HS-5 (cell line): Measurements from ENCODE around the gene IPO4.

Experiments
- DNase-seq: peaks from one replicate; pipeline ENCODE4 v3.0.0-alpha.2; 2012; ENCODE audit warnings: low read depth

IPO4 gene

DNA sequence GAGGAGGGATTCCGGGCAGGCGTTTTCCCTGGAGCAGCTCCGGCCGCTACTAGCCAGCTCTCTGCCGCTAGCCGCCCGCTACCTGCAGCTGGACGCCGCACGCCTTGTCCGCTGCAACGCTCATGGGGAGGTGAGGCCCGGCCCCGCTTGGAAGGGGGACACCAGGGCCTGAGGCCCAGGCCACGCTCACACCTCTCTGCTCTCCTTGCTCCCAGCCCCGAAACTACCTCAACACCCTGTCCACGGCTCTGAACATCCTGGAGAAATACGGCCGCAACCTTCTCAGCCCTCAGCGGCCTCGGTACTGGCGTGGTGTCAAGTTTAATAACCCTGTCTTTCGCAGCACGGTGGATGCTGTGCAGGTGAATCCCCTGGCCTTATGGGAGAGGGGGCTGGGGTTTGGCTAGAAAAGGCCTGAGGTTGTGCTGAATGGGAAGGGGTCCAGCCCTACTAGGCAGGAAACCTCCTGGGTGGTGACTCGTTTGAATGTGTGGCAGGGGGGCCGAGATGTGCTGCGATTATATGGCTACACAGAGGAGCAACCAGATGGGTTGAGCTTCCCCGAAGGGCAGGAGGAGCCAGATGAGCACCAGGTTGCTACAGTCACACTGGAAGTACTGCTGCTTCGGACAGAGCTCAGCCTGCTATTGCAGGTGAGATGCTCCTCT lies 40.7 kb downstream of the IPO4 start:
- DNase-seq = no peak

DNA sequence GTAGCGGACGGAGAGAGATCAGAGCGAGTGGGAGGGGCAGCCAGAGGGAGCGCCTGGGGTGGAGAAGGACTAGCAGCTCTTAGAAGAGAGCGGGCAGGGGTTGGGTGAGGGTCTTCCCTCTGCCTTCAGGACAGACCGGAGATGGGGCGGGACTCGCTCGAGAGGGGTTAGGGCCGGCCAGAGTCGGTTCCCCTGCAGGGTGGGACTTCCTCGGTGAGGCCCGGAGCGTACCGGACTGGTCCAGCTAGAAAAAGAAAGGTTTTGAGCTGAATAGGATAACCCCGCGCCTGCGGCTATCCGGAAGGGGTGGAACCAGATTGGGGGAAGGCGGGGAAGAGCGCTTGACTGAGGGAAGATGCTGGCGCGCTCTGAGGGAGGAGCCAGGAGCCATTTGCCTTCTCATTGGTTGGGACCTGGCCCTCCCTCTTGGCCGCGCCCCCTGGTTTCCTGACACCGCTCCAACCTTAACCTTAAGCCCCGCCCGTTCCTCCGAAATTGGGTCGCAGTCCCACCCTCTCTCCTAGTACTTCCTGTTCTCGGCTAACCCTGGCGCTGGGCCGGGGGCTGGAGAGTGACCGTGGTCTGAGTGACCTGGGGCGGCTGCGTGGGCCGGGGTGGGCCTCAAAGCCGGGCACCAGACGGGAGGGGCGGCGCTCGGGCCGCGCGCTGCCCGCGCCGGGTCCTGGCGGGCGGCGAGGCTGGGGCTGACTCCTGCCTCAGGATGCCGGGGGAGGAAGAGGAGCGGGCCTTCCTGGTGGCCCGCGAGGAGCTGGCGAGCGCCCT lies 41.4 kb downstream of the IPO4 start, which contains the start of gene RNF31:
Gene RNF31 (plus strand): TSS at position 521 of the 783 bp plus-strand sequence. CDS start 201 bp downstream, at position 722.
- peak; percentile 88 for DNase-seq

DNA sequence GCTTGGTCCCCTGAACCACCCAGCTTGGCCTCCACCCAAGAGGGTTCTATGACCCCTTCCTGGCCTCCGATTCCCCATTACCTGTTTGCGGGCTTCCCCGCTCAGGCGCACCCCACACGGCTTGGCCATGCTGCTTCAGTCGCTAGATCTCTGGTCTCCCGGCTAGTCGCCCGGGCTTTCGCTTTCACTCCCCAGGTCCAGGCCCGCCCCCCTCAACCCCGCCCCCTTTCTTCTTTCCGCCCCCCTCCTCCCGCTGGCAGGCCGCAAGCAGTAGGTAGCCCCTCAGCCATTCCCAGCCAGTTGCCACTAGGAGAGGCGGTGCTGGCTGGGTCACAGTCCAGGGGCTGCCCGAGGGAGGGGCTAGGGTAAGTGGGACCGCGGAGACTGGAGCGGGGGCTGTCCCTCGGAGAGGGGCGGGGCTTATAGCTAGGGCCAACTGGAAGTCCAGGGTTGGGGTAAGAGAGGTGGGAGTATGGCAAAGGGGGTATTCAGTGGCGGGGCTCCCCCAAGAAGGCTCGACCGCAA lies 42.1 kb downstream of the IPO4 start, which contains the start of gene PSME2:
Gene PSME2 (minus strand): TSS at position 158 of the 525 bp plus-strand sequence. CDS start 29 bp downstream, at position 129.
- DNase-seq = peak; percentile 71

DNA sequence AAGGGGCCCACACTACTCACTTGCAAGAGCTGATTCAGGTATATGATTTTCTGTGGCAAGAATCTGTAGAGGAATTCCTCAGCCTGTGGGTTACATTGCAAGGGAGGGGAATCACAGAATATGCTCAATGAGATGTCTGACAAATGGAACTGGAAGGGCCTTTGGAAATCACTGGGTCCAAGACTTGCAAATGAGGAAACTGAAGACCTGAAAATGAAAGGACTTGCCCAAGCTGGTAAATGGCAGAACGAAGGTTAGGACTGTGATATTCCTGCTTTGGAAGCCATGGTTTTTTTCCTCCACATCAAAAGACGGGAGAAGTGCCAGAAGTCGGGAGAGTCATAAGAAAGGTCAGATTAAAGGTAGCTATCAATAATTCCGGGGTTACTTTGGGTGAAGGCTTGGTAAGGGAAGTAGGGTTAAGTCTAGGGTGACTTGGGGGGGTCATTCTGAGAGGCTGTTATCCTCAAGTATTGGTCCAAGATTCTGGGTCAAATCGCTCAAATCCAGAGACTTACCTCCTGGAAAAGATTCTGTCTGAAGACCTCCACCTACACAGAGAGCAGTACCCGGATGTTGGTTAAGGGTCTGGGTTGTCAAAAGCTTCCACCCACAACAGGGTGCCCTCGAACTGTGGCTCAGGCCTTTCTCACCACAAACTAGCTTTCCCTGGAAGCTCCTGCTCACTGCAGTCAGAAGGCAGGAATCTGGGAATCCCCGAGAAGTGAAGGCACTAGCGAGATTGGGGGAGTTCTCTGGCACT lies 42.7 kb downstream of the IPO4 start:
- no peak for DNase-seq

DNA sequence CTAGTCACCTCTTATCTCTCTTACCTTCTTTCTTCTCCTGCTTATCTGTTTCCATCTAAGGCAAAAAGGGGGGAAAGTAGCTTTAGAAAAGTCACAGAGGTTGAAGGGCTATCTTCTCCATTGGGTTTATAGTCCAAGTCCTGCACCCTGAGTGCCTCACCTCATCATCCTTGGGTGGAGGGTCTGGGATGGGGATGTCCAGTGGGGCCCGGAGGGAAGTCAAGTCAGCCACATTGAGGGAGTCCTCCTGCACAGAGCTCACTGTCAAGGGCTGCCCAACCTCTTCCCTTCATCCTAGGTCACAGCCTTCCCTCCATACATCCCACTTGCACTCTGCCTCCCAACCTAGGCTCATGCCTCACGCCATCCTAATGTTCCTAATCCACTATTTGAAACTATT lies 43.4 kb downstream of the IPO4 start:
- no peak for DNase-seq

DNA sequence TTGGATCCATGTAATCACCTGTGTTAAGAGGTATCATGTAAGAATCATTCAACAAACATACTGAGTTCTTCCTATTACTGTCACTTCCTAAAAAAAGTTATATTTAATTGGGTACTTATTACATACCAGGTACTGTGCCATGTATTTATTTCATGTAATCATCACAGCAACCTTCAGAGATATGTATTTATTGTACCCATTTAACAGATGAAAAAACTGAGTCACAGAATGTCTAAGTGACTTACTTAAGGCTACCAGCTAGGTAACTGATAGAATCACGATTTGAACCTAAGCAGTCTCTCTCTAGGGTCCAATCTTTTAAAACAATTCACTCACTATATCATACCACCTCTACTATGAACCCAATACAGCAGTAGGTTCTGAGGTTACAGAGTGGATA lies 44.2 kb downstream of the IPO4 start:
- no peak for DNase-seq

DNA sequence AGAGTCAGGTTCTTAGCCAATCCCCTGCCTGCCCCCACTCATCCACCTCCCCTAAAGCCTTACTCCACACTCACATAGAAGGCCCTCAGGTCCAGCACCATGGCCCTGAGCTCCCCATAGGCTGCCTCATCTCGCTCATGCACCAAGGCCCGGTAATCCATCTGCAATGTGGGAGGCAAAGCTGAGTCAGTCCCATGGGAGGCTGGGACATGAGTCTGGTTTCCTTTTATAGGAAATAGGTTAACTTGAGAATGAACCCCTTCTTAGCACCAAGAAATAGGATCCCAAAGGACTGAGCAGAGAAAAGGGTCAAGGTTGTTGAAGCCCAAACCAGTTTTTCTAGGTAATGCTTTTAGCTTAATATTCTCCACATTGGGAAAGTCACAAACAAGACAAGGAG lies 45.1 kb downstream of the IPO4 start:
- DNase-seq = no peak

DNA sequence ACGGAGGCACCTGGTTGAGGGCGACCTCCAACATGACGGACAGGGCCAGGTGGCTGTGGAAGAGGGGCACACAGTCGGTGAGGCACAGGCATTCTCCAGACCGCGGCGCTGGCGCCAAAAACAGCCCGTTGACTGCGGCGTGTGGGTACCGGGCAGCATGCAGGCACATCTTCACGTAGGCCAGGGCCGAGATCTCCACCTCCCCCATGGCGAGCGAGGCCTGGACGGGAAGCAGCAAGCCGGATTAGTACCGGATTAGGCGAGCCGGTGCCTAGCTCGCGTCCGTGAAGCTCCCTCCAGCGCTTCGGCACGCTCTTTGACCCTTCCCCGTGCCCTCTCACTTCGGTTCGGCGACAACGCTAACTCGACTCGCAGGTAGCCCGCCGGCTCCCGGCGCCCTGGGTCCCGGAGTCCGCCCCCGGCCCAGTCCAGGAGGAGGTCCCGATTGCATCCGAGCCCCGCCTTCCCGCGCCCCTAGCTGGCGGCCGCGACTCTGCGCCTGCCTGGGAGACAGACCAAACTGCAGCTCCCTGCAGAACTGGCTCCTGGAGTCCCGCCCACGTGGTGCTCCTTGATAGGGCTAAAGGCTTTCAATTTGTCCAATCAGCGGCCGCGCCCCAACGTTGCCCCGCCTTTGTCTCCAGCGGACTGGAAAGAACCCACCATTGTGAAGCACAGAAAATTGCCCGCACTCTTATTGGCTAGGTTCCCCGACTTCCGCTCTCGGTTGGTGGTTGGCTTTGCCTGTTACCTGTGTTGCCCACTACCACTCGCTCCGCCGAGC lies 47.3 kb downstream of the IPO4 start, which contains the start of gene EMC9:
Gene EMC9 (minus strand): TSS at position 495 of the 784 bp plus-strand sequence. CDS start 287 bp downstream, at position 208.
- DNase-seq = peak; percentile 84

DNA sequence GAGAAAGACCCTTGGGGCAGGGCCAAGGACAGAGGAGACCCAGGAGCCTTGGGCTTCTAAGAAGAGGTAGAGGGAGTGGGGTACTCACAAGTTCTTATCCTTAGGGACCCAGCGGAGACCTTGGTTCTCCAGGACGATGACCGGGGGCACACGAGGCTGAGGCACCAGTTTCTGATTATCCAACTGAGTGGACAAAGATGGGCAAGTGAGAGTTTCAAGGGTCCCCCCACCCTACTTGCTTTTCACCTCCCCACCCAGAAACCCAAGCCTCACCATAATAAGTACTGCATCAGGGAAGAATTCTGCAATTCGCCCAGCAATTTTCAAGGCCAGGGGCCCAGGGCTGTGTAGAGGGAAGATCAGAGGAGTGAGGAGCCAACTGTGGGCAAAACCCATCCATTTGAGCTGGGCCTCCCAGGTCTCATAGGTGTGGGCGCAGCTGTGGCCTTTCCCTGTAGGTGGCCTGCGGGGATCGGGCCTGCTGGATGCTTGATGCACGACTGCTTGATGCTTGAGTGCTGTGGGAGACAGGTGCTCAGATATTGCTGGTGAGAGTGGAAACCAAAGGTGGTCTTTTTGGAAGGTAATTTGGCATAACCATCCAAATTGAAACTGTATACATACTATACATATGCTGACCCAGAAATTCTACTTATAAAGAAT lies 49.2 kb downstream of the IPO4 start:
- no peak for DNase-seq

DNA sequence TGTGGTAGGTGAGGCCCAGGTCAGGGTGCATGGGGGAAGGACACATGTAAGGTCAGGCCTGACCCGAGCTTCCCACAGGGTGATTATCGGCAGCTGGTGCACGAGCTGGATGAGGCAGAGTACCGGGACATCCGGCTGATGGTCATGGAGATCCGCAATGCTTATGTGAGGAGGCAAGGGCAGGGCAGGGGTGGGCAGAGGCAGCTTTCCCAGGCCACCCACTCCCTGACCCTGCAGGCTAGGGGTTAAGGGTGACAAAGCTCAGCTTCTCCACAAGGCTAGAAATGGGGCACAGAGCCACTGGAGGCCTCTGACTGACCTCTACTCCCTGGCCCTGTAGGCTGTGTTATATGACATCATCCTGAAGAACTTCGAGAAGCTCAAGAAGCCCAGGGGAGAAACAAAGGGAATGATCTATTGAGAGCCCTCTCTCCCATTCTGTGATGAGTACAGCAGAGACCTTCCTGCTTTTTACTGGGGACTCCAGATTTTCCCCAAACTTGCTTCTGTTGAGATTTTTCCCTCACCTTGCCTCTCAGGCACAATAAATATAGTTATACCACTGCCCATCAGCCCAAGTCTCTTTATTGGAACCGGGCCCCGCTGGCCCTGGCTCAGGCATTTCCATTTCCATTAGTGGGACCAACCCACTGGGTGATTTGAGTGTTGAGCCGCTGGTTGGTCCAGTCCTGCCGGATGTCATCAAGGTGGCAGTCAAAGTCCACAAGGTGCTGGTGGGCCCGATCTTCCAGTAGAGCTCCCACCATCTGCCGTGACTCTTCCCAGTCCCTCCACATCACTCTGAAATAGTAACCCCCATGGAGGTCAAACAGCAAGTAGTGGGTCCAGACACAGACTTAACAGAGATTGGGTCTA lies 50.0 kb downstream of the IPO4 start:
- no peak for DNase-seq

DNA sequence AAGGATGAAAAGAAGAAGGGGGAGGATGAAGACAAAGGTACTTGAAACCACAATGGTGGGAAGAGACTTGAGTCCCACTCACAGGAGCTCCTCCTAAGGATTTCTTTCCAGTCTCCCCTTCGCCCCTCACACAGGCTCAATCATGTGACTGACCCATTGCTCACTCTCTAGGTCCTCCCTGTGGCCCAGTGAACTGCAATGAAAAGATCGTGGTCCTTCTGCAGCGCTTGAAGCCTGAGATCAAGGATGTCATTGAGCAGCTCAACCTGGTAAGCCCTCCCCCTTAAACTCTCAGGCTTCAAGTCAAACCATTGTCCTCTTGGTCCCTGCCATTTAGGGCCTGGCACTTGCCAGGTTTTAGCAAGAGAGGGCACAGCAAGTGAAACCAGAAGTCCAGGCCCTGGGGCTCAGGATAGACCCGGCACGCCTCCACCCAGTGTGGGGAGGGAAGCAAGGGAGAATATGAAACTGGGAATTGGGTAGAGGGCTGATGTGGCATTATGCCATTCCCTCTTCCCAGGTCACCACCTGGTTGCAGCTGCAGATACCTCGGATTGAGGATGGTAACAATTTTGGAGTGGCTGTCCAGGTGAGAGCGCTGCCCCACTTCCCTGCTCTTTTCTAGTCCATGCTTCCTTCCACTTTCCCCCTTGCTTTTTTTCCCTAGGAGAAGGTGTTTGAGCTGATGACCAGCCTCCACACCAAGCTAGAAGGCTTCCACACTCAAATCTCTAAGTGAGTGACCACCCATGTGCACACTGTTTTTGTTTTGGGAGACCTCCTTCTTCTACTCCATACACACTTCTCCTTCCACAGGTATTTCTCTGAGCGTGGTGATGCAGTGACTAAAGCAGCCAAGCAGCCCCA lies 50.9 kb downstream of the IPO4 start:
- no peak for DNase-seq

DNA sequence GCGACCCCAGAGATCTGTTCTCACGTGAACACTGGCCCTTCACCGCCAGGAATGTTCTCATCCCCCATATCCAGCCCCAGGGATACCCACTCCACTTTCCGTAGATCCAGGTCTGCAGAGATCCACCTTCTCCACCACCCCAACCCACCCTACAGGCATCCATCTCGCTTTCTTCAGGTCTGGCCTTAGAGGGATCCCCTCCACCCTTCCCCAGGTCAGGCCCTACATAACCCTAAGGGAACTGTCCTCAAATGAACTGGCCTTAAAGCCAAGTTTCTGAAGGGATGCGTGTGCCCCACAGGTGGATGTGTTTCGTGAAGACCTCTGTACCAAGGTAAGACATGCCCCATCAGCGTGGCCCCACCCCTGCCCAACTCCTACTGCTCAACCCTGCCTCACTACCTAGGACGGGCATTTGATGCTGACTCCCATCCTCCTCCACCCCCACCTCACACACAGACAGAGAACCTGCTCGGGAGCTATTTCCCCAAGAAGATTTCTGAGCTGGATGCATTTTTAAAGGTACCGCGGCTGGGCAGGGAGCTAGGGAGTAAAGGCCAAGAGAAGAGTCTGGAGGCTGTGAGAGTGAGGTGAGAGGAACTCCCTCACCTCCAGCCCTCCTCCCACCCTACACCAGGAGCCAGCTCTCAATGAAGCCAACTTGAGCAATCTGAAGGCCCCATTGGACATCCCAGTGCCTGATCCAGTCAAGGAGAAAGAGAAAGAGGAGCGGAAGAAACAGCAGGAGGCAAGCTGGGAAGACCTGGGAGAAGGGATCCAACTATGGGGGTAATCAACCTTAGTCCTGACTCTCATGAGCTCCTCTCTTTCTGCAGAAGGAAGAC lies 51.7 kb downstream of the IPO4 start:
- DNase-seq = no peak

DNA sequence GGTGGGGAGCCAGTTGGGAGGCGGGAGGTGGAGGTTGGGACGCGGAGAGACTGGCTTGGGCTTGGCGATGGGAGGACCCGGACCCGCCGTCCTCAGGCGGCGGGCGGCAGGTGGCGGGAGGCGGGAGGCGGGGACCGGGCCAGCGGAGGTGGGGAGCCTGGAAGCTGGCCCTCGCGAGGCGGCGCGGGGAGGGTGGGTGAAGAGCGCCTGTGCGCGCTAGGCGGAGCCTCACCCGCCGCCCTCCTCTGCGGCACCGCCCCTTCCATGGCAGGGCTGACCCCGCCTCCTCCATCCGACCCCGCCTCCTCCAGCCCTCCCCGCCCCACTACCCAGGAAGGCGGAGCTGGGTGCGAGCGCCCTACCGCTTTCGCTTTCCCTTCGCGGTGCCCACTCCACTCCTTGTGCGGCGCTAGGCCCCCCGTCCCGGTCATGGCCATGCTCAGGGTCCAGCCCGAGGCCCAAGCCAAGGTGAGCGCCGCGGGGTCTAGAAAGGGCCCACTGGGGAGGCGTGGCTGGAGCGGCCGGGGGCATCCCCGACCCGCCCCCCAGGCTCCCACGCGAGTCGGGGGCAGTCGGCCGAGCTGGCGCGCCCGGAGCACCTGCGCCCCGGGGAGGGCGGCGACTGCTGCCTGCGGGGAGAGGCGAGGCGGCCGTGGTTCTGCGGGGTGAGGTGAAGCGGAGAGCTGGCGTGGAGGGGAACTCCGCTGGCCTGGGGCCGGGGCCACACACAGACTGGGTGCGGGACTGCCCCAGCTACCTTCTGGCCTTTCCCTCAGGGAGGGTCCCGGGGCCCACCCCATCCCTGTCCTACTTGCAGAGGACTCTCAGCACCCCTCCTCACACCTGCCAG lies 52.6 kb downstream of the IPO4 start, which contains the start of gene PSME1:
Gene PSME1 (plus strand): TSS at position 361 of the 850 bp plus-strand sequence. CDS start 69 bp downstream, at position 430.
- DNase-seq = no peak

DNA sequence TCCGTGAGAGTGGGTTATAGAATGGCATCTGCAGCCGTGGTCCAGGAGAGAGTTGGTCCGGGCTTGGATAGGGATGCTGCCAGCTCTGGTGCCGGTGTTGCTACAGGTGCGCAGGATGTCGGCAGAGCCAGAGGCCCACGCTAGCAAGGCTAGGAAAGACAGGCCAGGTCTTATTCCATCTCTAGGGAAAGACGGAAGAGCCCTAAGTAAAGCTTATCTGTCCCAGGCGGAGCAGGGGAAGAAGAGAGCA lies 53.1 kb downstream of the IPO4 start:
- no peak for DNase-seq

DNA sequence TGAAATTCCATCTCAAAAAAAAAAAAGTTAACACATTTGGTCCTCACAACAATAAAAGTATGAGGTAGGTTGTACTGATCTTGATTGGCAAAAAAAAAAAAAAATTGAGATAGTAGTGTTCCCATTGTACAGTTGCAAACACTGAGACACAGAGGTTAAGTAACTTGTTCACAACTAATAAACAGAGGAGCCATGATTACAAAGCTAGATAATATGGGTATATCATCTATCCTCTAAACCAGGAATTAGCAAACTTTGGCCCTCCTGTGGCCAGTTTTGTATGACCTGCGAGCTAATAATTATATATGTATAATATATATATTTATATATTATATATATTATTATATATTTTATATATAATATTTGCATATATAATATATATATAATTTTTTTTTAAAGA lies 54.9 kb downstream of the IPO4 start:
- DNase-seq = no peak

DNA sequence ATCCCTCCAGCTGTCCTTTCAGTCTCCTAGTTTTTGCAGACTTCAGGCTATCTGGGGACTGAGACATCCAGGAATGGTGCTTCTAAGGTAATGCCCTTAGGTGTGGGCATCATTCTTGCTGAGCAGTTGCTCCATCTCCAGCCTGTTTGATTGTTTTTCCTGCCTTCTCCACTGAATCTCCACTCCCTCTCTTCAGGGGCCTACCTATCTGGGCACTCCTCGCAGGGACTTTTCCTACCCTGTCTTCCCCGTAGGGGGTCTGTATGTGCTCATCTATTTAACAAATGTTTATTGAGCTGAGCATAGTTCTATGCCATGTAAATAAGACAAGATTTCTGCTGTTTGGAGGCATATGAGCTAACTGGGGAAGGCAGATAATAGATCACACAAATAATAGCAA lies 55.6 kb downstream of the IPO4 start:
- no peak for DNase-seq

DNA sequence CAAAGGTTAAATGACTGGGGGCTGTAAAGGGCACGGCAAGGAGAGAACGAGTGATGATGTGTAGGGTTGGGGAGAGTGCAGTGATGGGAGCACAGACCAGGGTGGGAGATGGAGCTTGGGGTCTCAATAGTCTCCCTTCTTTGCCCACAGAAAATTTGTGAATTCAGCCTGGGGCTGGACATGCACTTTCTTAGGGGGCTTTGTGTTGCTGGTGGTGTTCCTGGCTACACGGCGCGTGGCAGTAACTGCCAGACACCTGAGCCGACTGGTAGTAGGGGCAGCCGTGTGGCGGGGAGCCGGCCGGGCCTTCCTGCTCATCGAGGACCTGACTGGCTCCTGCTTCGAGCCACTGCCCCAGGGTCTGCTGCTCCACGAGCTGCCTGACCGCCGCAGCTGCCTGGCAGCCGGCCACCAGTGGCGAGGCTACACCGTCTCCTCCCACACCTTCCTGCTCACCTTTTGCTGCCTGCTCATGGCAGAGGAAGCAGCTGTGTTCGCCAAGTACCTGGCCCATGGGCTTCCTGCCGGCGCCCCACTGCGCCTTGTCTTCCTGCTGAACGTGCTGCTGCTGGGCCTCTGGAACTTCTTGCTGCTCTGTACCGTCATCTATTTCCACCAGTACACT lies 56.4 kb downstream of the IPO4 start:
- no peak for DNase-seq
